Activated T-cell treated with anti-CD3 and anti-CD28 coated beads, Interleukin-2, amount 50 U/mL, for 4 hours (primary cell): ENCODE results near the gene MED16. TPM values are rescaled to one million over a fixed set of nuclear protein-coding genes. Genes with fewer than 3 reads are reported as not detected.
"Not testable (repeated sequence)": the region's sequence is repeated elsewhere in the genome, so short reads cannot be mapped to it uniquely, and the experiment has no call there.

Experiments used
- ATAC-seq, 2 donors: fragments of 200-7000 bp; cut with Tn5 transposase; one replicate each; pipeline ENCODE4 v1.10.0; 2021
- DNase-seq: peaks from one replicate; pipeline ENCODE4 v3.0.0-alpha.2; 2020
- H3K27me3 Mint-ChIP-seq: one replicate; pipeline ENCODE4 v1.8.0; 2021; ENCODE audit warnings: low read depth, mixed read lengths
- H3K36me3 Mint-ChIP-seq: one replicate; pipeline ENCODE4 v1.8.0; 2022; ENCODE audit warnings: mixed read lengths; ENCODE audit not compliant: insufficient read depth
- H3K4me1 Mint-ChIP-seq: one replicate; pipeline ENCODE4 v1.8.0; 2021; ENCODE audit warnings: low read depth, mixed read lengths
- H3K4me3 Mint-ChIP-seq: one replicate; pipeline ENCODE4 v1.8.0; 2021; ENCODE audit warnings: mild to moderate bottlenecking, moderate library complexity, mixed read lengths
- H3K9me3 Mint-ChIP-seq: one replicate; pipeline ENCODE4 v1.8.0; 2021; ENCODE audit warnings: mixed read lengths
- total RNA-seq, 3 donors: library from RNA; stranded (reverse); gene quantifications; one replicate each; pipeline ENCODE4 v1.2.1, GENCODE V29; 2021

The MED16 gene
- total RNA-seq, 3 donors from 2014 or later = 70.4 to 73.9 (median 73.6) TPM

- not testable (repeated sequence) for ATAC-seq, H3K4me3 Mint-ChIP-seq, H3K9me3 Mint-ChIP-seq, H3K36me3 Mint-ChIP-seq, H3K4me1 Mint-ChIP-seq, DNase-seq
- H3K27me3 Mint-ChIP-seq = peaks cover 38% of the 10 kb centered on the region
Observed at GRCh38 chr19:842802-843179, 50.2 kb downstream of the MED16 start.

DNA sequence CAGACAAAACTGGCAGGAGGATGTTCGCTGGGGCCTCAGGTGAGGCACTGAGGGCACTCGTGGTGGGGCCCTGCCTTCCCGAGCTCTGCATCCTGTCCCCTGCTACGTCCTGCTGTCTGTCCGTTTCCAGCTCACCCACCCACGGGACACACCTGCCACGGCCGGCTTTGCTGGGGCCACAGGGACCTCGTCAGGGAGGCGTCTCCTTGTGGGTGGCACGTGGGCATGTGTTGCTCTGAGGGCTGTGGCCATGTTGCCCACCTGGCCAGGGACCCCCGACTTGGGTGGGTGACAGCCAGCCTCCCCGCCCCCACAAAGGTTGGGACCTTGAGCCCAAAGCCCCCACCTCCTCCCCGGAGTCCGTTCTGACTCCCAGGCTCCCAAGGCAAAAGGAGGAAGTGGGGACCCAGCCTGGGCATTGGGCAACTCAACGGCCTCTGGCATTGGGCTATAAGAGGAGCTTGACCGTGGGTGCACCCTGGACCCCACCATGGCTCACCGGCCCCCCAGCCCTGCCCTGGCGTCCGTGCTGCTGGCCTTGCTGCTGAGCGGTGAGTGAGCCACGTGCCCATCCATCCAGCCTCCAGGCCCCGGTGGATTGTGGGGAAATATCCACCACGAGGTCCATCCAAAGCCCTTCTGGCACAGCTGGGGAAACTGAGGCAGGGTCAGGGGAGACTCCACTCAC, 52.3 kb downstream of the MED16 start, which contains the start of gene PRTN3:
Gene PRTN3 (plus strand): TSS at position 481 of the 688 bp plus-strand sequence. CDS start 10 bp downstream, at position 491.
- peaks cover 36% of the 10 kb centered on the region for H3K27me3 Mint-ChIP-seq
- no peak for ATAC-seq
- H3K4me3 Mint-ChIP-seq = no peak within 1 kb of the TSS
- H3K36me3 Mint-ChIP-seq = no peaks in the 10 kb centered on the region
- peaks cover 3% of the 10 kb centered on the region for H3K4me1 Mint-ChIP-seq
- DNase-seq = no peak
- no peaks in the 10 kb centered on the region for H3K9me3 Mint-ChIP-seq

GRCh38 chr19:835210-835810, 57.7 kb downstream of the MED16 start:
- H3K4me1 Mint-ChIP-seq = no peaks in the 10 kb centered on the region
- DNase-seq (no peak), ATAC-seq (no peak)
- H3K27me3 Mint-ChIP-seq = peaks cover 13% of the 10 kb centered on the region
- H3K9me3 Mint-ChIP-seq = no peaks in the 10 kb centered on the region
- no peak overlapping the region for H3K4me3 Mint-ChIP-seq
- no peaks in the 10 kb centered on the region for H3K36me3 Mint-ChIP-seq

- ATAC-seq = no peak
Observed at GRCh38 chr19:834216-834615, 58.8 kb downstream of the MED16 start.

DNA sequence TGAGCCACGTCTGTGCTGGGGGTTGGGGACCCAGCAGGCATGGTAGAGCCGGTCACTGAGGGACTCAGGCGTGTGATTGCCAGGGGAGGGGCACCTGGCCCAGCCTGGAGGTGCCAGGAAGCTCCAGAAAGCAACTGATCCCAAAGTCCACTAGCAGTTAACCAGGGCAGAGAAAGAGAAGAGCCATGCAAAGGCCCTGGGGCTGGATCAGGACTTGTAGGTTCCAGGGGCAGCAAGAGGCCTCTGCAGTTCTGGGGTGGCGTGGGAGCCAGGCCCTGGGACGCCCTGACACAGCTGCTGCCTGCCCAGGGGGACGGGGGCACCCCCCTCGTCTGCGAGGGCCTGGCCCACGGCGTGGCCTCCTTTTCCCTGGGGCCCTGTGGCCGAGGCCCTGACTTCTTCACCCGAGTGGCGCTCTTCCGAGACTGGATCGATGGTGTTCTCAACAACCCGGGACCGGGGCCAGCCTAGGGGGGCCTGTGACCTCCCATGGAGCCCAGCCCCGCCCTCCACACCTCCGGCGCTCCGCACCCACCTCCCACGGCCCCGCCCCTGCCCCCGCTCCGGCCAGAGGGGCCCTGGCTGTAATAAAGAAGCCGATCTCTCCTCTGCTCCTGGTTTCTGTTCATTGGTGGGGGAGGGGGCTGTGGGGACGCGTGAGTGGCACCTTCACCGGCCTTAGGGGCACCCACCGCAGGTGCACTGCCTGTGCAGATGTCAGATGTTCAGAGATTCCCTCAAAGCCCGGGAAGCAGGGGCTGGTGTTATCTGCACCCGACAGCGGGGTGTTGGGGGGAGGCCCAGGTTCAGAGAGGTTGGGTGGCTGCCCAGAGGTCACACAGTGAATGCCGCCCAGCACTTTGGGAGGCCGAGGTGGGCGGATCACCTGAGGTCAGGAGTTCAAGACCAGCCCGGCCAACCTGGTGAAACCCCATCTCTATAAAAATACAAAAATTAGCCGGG, 61.3 kb downstream of the MED16 start:
- Mint-ChIP-seq H3K4me3 (no peak overlapping the region), H3K27me3 (peaks cover 7% of the 10 kb centered on the region), H3K4me1 (no peaks in the 10 kb centered on the region), H3K36me3 (no peaks in the 10 kb centered on the region), H3K9me3 (no peaks in the 10 kb centered on the region)
- no peak for ATAC-seq
- no peak for DNase-seq

More at GRCh38 chr19:834216-834615, 58.8 kb downstream of the MED16 start:
- Mint-ChIP-seq H3K27me3 (peaks cover 13% of the 10 kb centered on the region), H3K4me1 (no peaks in the 10 kb centered on the region), H3K36me3 (no peaks in the 10 kb centered on the region), H3K9me3 (no peaks in the 10 kb centered on the region), H3K4me3 (no peak overlapping the region)
- DNase-seq = no peak

- peaks cover 3% of the 10 kb centered on the region for H3K27me3 Mint-ChIP-seq
- no peak overlapping the region for H3K4me3 Mint-ChIP-seq
- DNase-seq (no peak), ATAC-seq (no peak)
- H3K4me1 Mint-ChIP-seq = no peaks in the 10 kb centered on the region
- no peaks in the 10 kb centered on the region for H3K9me3 Mint-ChIP-seq
- no peaks in the 10 kb centered on the region for H3K36me3 Mint-ChIP-seq
Observed at GRCh38 chr19:829129-829758, 63.7 kb downstream of the MED16 start.

DNA sequence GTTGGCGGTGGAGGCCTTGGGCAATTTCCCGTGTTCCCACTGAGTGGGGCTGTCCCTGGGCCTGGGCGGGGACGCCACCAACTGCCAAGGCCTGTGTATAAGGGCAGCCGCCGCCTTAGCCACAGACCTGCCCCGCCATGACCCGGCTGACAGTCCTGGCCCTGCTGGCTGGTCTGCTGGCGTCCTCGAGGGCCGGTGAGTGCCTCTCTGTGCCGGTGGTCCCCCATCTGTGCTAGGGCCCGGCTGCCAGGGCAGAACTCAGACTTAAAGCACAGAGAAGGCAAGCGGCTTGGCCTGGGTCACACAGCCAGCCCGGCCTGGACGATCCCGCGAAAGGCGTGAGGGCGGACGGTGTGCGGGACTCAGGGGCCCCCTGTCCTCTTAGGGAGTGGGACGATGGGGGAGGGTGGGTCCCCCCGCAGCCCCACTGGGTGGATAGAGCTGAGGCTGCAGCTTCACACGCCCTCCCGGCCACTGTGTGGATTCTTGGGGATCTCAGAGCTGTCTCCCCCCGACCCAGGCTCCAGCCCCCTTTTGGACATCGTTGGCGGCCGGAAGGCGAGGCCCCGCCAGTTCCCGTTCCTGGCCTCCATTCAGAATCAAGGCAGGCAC, 65.2 kb downstream of the MED16 start, which contains the start of gene AZU1:
Gene AZU1 (plus strand): TSS at position 128 of the 612 bp plus-strand sequence. CDS start 10 bp downstream, at position 138.
- H3K4me3 Mint-ChIP-seq = no peak within 1 kb of the TSS

GRCh38 chr19:827314-827709, 65.7 kb downstream of the MED16 start:
- no peak for DNase-seq
- no peak for ATAC-seq
- Mint-ChIP-seq H3K36me3 (no peaks in the 10 kb centered on the region), H3K27me3 (peaks cover 19% of the 10 kb centered on the region), H3K9me3 (no peaks in the 10 kb centered on the region), H3K4me1 (no peaks in the 10 kb centered on the region), H3K4me3 (no peak overlapping the region)

More for the DNA sequence above, 65.2 kb downstream of the MED16 start, which contains the start of gene AZU1:
- no peaks in the 10 kb centered on the region for H3K9me3 Mint-ChIP-seq
- no peaks in the 10 kb centered on the region for H3K36me3 Mint-ChIP-seq
- H3K27me3 Mint-ChIP-seq = peaks cover 15% of the 10 kb centered on the region
- DNase-seq (no peak), ATAC-seq (no peak)
- H3K4me1 Mint-ChIP-seq = no peaks in the 10 kb centered on the region

DNA sequence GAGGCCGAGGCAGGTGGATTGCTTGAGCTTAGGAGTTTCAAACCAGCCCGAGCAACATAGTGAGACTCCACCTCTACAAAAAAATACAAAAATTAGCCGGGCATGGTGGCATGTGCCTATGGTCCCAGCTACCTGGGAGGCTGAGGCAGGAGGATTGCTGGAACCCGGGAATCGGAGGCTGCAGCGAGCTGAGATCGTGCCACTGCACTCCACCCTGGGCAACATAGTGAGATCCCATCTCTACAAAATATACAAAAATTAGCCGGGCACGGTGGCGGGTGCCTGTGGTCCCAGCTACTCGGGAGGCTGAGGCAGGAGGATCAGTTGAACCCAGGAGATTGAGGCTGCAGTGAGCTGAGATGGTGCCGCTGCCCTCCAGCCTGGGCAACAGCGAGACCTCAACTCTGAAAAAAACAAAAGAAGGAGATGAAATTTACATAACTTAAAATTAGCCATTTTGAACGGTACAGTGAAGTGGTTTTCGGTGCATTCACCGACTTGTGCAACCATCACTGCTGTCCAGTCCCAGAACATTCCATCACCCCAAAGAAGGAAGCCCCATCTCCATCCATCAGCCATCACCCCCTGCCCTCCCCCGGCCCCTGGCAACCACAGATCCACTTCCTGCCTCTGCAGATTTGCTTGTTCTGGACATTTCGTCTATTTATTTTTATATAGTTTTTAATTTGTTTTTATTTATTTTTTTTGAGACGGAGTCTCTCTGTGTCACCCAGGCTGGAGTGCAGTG, 66.9 kb downstream of the MED16 start:
- Mint-ChIP-seq H3K4me3 (no peak overlapping the region), H3K9me3 (no peaks in the 10 kb centered on the region), H3K27me3 (peaks cover 19% of the 10 kb centered on the region), H3K36me3 (no peaks in the 10 kb centered on the region), H3K4me1 (no peaks in the 10 kb centered on the region)
- DNase-seq (no peak), ATAC-seq (no peak)

DNA sequence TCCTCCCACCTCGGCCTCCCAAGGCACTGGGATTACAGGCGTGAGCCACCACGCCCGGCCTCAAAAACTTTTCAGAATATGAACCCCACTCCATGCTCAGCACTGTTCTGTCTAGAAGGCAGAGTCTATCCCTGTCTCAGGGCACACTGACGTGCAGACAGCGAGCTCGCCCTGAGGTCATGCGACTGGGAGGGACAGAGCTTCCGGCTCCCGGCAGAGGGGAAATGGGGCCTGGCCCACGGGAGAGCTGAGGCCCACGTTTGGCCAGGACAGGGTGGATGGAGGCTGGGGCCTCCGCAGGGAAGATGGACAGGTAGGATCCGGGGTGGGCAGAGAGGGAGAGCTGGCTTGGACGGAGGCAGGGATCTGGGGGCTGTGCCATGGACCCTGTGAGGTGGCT, 68.1 kb downstream of the MED16 start:
- H3K9me3 Mint-ChIP-seq = no peaks in the 10 kb centered on the region

DNA sequence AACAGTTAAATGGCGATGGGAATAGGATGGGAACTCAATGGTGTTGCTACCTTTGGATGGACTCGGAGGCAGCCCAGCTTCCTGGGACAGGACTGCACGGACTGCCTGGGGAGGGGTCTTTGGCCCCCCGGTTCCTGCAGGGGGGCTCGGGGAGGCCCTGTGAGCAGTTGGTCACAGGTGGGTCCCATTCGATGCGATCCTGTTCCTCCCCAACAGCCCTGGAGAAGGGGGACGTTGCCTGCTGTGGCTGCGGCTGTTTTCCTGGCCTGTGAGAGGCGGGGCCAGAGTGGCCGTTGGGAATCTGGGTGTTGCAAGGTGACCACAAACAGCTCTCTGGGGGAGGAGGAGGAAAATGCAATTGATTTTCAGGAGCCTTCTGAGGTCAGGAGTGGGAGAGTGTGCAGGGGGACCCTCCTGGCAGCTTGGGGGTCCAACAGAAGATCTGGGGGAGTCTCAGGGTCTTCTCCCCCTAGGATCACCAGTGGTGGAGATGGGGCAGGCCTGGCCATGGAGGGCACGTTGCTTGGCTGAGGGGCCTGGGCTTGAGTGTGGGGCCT, 69.3 kb downstream of the MED16 start:
- no peak overlapping the region for H3K4me3 Mint-ChIP-seq
- no peaks in the 10 kb centered on the region for H3K36me3 Mint-ChIP-seq
- no peak for ATAC-seq
- no peaks in the 10 kb centered on the region for H3K9me3 Mint-ChIP-seq
- H3K4me1 Mint-ChIP-seq = no peaks in the 10 kb centered on the region
- H3K27me3 Mint-ChIP-seq = peaks cover 19% of the 10 kb centered on the region
- no peak for DNase-seq

More for the DNA sequence above, 68.1 kb downstream of the MED16 start:
- ATAC-seq (no peak), DNase-seq (no peak)
- H3K27me3 Mint-ChIP-seq = peaks cover 19% of the 10 kb centered on the region
- no peak overlapping the region for H3K4me3 Mint-ChIP-seq
- H3K4me1 Mint-ChIP-seq = no peaks in the 10 kb centered on the region
- no peaks in the 10 kb centered on the region for H3K36me3 Mint-ChIP-seq

DNA sequence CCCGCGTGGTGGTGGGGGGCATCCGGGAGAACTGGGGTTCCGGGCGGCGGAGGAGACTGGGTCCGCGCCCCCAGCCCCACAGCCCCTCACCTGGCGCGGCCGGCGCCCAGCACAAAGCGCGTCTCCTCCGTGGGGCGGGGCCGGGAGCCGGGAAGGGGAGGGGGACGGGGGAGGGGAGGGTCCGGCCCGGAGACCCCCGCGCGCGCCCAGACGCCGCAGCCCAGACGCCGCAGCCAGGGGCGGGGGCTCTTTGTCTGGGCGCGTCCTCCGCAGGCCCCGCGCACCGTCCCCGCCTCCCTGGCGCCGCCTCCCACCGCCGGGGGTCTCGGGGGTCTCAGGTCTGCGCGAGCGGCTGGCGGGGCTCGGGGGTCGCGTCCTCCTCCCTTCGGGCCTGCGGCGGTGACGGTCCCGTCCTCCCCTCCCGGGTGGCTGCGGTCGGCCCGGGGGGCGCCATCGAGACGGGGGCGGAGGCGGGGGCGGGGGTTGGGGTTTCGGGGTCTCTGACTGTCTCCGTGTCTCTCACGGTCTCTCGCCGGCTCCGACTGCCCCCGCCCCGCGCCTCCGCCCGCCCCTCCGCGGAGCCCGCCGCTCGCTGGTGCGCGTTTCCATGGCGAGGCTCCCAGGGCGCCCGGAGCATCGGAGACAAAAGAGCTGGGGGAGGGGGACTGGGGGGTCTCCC, 71.0 kb downstream of the MED16 start, which contains the start of gene PLPPR3:
Gene PLPPR3 (minus strand): TSS at position 131 of the 679 bp plus-strand sequence. CDS start 396 bp downstream, outside the sequence.
- H3K36me3 Mint-ChIP-seq = no peaks in the 10 kb centered on the region
- DNase-seq (no peak), ATAC-seq (no peak)
- H3K27me3 Mint-ChIP-seq = peaks cover 19% of the 10 kb centered on the region
- H3K4me3 Mint-ChIP-seq = no peak within 1 kb of the TSS
- no peaks in the 10 kb centered on the region for H3K9me3 Mint-ChIP-seq
- no peaks in the 10 kb centered on the region for H3K4me1 Mint-ChIP-seq
